ENCODE data around the gene MAML2.
A peak's percentile ranks its signal among the peaks of the same experiment; 100 is the strongest.

The MAML2 gene

DNA sequence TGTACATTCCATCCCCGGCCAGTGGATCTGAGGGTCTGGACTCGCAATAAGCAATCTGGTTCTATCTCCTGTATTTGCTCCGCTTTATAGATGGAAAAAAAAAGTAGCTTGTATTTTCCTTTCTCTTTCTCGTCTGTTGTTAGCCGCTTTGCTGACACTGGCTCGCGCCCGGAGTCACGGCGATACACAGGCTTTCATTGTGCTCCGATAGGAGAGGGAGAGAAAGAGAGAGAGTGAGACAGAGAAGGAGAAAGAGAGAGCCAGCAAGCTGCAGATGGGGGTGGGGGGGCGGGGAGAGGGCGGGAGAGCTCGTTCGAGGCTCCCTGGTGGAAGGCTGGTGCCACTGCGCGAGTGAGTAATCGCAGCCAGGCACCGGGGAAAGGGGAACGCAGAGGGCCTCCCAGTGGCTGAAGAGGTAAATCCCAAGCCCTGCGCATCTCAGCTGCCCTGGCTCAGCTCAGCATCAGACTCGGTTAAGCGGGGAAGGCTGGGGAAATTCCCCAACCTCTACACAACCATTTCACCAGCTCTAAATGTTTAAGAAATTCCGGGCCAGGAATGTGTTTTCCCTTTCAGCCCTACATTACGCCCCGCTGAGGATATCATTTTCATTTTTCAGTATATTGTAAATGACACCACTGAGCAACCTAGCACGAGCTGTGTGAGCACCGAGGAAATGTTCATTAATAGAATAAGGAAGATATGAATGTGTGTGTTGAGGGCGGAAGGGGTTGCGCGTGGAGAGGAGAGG, at the start of gene MAML2:
TSS of gene MAML2 (minus strand) at position 235 of the 751 bp plus-strand sequence. CDS start 1,300 bp downstream, outside the sequence.
- peak; percentile 93 for DNase-seq

DNA sequence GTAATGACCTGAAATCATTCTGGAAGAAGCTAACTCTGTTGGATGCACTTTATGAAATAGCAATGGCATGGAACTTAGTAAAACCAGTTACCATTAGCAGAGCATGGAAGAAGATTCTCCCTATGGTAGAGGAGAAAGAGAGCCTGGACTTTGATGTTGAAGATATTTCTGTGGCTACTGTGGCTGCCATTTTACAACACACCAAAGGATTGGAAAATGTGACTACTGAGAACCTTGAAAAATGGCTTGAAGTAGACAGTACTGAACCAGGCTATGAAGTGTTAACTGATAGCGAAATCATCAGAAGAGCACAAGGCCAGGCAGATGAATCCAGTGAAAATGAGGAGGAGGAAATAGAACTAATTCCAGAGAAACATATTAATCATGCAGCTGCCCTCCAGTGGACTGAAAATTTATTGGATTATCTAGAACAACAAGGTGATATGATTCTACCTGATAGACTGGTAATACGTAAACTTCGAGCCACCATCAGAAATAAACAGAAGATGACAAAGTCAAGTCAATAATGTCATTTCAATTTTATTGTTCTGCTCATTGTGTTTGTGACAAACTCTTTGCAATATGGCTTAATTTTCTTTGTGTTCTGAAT, 48.8 kb upstream of the MAML2 start:
- DNase-seq: peak; percentile 10

DNA sequence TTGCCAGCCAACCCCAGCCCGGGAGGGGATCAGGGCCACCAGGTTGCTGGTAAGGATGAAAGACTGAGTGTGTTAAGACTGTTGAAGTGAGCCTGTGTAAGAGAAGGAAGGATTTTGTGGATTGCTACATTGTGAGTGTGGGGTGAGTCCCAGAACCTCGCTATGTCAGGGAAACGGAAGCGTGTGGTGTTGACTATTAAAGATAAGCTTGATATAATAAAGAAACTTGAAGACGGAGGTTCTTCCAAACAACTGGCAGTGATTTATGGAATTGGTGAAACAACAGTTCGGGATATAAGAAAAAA, 47.4 kb upstream of the MAML2 start:
- DNase-seq: no peak

DNA sequence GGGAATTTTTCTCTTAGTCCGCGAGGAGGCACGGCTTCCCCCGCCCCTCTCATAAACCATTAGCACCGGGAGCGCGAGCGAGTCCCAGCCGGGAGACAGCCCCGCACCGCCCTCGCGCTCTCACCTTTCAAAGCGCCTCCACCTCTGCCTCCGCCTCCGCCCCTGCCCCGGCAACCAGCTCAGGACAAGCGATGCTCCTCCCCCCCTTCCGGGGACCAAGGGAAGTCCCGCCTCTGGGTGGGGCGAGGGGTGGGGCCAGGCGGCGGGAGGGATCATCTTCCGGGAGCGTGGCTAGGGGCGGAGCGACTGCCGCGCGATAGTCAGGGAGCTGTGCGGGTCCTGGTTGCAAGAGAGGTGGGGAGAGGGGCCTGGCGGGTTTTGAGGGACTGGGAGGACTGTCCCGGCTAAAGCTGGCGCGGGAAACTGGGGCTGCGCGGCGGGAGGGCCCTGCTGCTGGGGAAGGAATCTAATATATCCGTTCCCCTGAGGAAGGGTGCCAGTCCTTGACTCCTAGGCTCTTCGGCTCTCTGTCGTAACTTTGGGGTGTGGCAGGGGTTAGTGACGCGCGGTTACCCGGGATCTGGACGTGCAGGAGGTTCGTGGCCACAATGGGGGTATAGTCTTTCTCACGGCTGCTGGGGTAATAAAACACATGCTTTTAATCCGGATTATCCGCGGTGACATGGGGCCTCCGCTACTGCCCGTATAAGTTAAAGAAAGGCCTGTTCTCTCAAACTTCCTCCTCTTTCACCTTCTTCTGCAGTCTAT, 46.9 kb upstream of the MAML2 start, which contains the start of the genes CCDC82 and JRKL:
TSS of gene CCDC82 (minus strand) at position 193 of the 768 bp plus-strand sequence. CDS start 5,165 bp downstream, outside the sequence.
TSS of gene JRKL (plus strand) at position 294 of the 768 bp plus-strand sequence. CDS start 637 bp downstream, outside the sequence.
- DNase-seq: peak; percentile 96

DNA sequence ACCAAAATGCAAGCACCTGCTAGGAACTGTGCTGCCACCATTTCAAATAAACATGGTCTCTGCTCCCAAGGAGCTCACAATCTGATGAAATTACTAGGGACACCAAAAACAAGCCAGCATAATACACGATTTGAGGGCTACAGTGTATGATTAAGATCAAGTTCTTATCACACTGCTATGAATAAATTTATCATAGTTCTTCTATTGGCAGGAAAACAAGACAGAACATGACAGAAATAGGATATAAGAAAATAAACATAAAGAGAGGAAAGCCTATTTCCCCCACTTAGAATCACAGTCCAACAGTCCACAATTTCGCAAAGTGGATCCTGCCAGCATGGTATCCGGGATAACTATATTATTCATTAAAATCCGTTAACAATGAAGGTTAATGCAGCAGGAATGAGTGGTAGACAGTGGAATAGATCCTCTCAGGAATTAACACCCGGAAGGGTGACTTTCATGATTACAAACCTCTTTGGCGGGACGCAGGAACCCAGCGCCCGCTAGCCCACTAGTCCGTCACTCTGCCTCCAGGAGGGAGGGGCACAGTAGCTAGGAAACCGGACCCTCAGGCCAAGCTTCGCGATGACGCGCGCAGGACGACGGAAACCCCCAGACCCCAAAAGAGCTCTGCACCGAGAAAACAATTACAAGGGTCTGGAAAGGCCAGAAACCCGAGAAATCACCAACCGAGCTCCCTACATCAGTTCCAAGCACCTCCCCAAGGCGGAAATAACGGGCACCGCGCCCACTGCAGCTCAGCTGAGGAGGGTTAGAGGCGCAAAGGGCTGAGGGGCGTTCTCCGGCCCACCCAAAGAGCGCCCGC, 46.1 kb upstream of the MAML2 start:
- DNase-seq: no peak

DNA sequence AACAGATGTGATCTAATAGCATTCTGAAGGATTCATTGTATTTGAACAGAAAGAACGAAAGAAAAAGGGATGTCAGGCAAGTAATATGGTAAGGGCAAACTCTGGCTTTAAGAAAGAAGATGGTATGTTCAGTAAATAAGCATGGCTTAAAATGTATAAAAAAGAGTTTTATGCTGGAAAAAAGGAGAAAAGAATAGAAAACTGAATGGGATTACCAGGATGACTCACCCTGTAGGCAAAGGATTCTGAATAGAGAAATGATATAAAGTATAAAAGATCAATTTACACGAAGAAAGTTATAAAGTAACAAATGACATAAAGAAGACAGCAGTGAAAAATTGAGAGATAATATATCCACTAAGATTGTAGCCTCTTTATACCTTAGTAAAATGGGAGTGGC, 42.2 kb upstream of the MAML2 start:
- no peak for DNase-seq

DNA sequence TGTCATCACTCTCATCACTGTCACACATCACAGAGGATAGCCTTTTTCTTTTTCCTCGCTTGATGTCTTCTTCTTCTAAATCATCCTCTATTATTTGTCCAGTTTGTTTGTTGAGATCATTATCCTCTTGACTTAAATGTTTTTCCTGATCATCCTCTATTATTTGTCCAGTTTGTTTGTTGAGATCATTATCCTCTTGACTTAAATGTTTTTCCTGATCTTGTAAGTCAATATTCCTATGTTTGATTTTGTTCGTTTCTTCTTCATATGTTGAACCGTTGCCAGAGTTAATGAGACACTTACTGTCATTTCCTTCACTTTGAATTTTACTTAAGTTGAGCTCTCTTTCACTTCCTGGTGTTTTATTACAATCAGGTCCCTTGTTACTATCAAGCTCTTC, 41.2 kb upstream of the MAML2 start:
- no peak for DNase-seq

DNA sequence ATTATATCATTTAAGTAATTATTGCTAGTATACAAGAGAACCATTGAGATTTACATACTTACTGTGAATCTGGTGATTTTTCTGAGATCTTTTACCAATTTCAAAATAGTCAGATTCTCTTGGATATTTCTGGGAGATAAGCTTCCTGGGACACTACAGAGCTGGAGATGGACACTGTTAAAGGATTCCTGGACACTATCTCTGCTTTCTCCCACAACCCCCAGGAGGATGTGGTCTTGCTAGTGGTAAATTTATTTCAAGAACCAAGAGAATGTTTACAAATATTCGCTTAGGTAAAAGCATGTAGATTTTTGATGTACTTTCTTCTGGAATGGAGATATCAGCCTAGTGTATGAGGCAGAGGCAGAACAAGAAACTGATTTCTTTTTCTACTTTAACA, 33.8 kb upstream of the MAML2 start:
- no peak for DNase-seq

DNA sequence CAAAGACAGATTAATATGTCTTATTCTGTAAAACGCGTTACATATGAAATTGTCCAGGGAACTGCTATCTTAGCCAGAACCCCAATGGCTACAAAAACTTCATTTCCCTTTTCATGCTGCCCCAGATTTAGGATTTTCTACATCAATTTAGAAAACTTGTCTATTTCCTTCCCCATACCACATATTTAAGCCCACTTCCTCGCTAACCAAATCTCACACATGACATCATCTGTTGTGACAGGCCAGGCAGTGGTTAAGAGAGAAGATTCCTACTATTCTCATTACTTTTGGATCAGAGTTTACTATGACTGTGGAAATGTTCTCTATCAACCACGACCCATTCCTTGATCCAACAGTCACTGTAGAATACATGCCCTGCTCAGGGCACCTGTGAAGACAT, 30.8 kb upstream of the MAML2 start:
- DNase-seq: no peak

DNA sequence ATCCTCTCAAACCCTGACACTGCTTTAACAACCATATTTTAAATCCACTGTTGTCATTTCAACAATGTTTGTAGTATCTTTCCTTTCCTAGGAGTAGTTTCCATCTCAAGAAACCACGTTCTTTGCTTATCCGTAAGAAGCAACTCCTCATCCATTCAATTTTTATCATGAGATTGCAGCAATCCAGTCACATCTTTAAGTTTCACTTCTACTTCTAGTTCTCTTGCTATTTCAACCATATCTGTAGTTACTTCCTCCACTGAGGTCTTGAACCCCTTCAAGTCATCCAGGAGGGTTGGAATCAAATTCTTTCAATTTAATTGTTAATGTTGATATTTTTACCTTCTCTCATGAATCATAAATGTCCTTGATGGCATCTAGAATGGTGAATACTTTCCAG, 24.3 kb upstream of the MAML2 start:
- no peak for DNase-seq

DNA sequence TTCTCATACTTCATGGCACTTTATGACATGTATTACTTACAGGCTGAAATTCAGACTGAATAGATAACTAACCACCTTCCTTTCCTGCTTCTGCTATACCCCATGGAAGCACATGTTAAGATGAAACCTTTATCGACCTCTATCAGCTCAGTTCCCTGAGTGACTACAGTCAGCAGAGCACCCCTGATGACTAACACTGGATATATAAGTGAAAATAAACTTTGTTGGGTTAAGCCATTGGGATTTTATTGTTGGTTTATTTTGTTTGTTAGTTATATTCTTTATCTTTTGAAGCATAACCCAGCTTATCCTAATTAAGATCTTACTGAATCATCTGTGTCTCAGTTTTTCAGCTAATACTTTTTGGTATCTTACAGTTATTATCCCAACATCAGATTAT, 23.0 kb upstream of the MAML2 start:
- no peak for DNase-seq

DNA sequence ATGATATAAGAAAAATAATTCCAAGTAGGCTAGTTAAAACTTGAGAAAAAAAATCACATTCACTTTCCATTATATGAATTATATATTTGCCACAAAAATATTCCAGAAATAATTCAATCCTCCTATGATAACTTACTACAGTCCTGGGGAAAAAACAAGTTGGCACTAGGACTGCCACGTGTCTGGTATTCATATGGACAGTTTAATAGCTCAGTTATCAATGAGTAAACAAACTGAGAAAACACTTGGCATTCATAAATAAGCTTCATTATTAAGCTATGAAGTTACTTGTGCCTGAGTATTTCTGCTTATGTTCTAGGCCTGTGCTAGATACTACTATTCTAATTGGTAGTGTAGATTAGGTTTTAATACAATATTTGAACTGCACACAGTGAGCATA, 22.5 kb upstream of the MAML2 start:
- no peak for DNase-seq

DNA sequence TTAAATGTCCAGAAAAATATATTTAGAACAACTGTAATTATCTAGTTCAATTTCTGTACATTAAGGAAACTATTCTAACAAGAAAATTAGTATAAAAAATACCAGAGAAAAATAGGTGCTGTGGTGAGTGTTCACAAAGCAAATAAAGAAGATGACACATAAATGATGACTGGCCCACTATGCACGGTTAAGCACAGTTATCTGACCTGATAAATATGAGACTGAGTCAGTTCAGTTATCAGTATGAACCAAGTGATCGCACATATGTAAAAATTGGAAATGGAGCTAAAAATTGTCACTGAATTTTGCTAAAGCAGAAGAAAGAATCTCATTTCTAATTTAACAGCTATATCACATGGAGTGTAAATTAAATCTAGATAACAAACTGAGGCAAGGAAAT, 18.8 kb upstream of the MAML2 start:
- no peak for DNase-seq

DNA sequence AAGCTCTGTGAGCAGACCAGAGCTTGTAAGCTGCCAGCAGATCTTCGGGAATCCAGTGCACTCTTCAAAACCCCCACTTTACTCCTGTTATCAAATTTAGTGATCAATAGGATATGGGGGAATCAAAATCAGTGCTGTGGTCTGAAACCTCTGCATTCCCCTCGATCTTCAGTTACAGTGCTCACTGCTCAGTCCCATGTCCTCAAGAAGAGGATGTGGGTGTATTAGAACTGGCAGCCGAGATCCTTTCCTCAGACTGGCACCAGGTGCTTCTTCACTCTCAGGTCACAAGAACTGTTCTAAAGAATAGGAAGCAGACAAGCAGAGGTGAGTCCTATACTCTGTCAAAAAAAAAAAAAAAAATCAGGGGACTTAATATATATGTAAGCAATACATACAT, 15.3 kb upstream of the MAML2 start:
- DNase-seq: no peak

DNA sequence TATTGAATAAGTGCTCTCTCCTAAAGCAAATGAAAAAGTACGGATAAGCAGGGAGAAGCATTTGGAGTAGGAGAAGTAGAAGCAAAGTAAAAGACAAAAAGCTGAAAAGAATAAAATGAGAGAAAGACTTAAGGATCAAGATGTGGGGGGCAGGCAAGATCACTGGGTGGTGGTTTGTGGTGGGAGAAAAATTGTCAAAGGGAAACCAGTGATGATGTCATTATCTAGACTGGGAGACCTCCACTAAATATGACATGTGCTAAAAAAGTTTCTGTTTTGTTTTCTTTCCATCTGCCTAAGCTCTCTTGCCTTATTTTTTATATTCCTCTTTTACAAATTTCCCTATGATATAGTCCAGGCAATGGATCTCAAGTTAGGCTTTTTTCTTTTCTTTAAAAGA, 14.8 kb upstream of the MAML2 start:
- peak; percentile 6 for DNase-seq

DNA sequence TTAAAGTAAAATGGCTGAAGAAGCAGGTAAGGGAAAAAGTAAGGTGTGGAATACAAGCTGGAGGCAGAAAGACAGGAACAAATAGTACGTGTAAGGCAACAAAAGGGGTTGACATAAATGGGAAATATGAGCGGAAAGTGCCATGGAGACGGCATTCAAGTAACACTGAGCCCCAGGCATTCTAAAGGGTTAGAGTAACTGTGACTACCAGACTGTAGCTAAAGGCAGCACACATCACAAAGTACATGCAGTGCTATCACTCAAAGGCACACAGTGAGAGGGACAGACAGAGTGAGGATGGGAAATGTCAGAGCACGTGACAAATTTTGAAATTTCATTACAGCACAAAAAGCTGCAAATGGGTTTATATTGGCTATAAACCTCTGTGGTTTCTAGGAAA, 13.9 kb upstream of the MAML2 start:
- DNase-seq: no peak

DNA sequence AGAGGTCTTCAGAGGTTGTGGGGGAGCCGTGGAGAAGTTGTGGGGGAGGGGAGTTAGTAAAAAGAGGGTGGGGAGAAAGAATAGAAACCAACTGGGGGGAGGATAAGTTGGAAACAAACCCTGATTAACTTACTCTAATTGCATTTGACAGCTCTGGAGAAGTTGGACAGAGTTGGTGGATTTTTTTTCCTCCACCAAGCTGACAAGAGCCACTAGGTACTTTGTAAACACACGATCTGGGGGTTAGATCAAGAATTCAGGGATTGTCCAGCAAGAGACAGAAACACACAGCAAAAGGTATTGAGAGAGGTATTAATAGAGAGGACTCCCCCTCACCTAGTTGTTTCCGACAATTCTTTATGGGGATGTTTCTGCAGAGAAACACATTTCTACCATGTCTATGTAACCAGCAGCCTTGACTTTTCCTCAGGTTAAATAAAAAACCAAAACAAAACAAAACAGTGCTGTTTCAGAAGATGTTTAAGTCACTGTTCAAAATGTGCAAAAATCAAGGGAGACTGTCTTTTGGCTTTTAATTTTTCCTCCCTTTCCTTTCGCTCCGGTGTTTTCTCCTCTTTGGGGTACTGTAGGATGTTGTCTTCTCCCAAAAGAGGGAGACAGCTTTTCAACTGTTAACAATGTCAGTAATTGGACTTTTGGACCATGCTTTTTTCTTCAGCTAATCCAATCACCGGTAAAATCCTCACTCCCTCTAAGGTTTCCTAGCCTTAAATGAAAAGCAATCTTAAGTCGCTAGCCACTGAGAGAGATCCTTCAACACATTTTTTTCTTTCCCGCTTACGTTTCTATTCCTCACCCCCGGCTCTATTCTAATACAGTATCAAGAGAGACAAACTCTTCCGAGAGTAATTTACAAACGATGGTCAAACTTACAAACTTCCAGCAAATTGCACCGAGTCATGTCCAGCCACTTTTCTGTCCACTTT, 708 bp downstream of the MAML2 start:
- DNase-seq: no peak

DNA sequence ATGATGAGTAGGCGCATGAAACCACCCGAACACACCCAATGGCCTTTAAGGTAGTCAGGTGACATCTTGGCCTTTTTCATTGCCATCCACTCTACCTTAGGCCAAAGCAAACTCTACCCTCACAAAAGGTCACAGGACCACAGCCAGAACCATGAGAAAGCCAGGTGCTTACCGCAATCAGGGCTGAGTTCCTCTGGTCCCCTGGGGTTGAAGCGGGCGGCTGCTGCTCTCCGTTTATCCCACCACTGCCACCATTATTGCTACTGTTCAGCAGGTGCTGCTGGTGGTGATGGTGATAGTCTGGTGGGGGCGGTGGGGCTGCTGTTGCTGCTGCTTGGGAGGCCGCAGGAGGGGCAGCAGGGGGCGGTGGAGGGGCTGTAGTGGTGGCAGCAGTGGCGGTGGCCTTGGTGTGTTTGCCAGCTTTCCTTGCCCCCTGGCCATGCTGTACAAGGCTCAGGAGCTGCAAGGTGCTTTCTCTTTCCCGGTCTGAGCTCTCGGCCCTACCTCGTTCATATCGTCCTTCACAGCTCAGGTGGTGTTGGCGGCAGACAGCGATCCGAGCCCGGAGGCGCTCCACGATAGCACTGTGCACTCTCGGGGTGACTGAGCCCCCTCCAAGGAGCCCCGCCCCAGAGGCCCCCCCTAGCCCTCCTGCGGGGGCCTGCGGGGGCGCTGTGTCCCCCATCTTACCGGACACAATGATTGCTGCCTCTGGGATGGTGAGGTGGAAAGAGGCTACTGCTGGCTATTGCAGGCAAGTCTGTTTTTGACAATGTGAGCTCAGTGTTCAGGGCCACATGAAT, 1.6 kb downstream of the MAML2 start:
- DNase-seq: peak; percentile 47

DNA sequence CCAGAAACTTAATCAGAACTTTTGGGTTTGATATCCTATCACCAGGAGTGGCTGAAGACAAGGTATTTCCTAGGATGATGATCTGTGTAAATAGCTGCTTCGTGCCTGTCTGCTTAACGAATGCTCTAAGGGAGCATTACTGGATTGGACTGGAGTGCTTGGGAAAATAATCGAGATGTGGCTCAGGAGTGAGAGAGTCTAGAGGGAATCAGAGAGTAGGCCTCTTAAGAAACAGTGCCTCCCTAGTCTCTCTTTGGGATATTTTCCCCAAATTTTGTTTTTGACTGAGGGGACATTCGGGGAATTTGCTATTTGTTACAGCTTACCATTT, 2.5 kb downstream of the MAML2 start:
- DNase-seq: no peak

DNA sequence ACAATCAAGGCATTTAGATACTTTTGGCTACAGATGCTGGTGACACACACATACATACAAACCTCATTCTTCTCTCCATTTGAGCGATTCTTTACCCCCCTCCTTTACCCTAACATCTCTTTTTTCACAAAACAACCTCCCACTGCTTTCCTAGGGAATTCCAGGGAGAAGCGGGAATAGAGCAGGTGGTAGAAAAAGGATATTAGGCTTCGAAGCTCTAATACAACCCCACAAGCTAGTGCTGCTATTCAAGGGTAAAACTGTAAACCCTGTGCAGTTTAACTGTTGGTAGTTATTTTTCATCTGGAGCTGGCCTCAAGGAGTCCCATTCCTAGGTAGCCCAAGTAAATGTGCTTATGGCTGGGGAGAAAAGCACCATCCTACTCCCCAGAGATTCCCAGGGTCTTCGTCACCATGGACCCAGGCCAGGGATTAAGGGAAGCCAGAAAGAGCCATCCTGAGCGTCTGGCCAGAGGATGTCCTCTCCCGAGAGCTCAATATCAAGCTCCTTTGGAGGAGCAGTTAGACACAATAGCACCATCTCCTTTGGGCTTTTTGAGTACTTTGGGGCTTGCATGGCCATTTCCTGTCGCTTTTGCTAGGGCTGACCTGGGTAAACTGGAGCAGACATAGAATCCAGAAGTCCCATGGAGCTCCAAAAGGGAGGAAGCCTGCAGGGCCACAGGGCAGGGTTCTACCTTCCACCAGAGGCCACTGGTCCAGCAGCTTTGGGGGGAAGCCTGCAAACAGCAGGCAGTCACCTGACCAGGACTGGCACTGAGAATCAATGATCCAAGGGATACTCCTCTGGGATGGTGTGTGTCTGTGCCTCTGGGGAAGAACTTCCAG, 3.1 kb downstream of the MAML2 start:
- no peak for DNase-seq
